ENCODE measurements around the gene FZD10.

DNA sequence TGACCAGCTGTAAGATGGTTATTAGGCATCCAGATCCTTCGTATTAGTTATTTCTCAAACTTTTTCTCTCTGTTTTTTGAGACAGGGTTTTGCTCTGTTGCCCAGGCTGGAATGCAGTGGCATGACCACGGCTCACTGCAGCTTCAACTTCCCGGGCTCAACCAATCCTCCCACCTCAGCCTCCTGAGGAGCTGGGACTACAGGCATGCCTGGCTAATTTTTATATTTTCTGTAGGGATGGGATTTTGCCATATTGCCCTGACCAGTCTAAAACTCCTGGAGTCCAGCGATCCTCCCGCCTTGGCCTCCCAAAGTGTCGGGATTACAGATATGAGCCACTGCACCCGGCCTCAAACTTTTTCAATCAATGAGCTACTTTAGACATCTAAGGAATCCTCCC, 33.1 kb downstream of the FZD10 start:
- no peak for TF ChIP-seq POLR2A (IDR thresholded peaks at IDR 0.05)
- TF ChIP-seq, protein P1, sequence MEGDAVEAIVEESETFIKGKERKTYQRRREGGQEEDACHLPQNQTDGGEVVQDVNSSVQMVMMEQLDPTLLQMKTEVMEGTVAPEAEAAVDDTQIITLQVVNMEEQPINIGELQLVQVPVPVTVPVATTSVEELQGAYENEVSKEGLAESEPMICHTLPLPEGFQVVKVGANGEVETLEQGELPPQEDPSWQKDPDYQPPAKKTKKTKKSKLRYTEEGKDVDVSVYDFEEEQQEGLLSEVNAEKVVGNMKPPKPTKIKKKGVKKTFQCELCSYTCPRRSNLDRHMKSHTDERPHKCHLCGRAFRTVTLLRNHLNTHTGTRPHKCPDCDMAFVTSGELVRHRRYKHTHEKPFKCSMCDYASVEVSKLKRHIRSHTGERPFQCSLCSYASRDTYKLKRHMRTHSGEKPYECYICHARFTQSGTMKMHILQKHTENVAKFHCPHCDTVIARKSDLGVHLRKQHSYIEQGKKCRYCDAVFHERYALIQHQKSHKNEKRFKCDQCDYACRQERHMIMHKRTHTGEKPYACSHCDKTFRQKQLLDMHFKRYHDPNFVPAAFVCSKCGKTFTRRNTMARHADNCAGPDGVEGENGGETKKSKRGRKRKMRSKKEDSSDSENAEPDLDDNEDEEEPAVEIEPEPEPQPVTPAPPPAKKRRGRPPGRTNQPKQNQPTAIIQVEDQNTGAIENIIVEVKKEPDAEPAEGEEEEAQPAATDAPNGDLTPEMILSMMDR (IDR thresholded peaks at IDR 0.05) = no peak

All from body of pancreas (tissue), 4 donors.